IgD-negative memory B cell (primary cell): ENCODE measurements around the gene CNPY1. TPM values are rescaled to one million over a fixed set of nuclear protein-coding genes. Genes with fewer than 3 reads are reported as not detected.

Source experiments
- H3K27ac Mint-ChIP-seq, 3 donors: one replicate each; pipeline ENCODE4 v1.8.0; 2020 to 2022; ENCODE audit warnings: mild to moderate bottlenecking in 3 of 3, mixed read lengths in 3 of 3, moderate library complexity in 1 of 3
- H3K27me3 Mint-ChIP-seq: one replicate; pipeline ENCODE4 v1.8.0; 2021; ENCODE audit warnings: mixed read lengths
- H3K36me3 Mint-ChIP-seq: one replicate; pipeline ENCODE4 v1.8.0; 2020; ENCODE audit warnings: mild to moderate bottlenecking, mixed read lengths
- H3K4me1 Mint-ChIP-seq, 3 donors: one replicate each; pipeline ENCODE4 v1.8.0; 2020 to 2022; ENCODE audit warnings: mixed read lengths in 3 of 3, mild to moderate bottlenecking in 1 of 3
- H3K4me3 Mint-ChIP-seq, 4 donors: one replicate each; pipeline ENCODE4 v1.8.0; 2020 to 2022; ENCODE audit warnings: mild to moderate bottlenecking in 4 of 4, mixed read lengths in 4 of 4, moderate library complexity in 3 of 4
- H3K9me3 Mint-ChIP-seq, 3 donors: one replicate each; pipeline ENCODE4 v1.8.0; 2020 to 2021; ENCODE audit warnings: mixed read lengths in 3 of 3, mild to moderate bottlenecking in 1 of 3
- polyA plus RNA-seq: library from polyadenylated mRNA; unstranded; fragments of 300-500 nt; fragmentation: Illumina TruSeq; gene quantifications from one replicate; pipeline ENCODE4 v1.2.3, GENCODE V29; 2021

Gene CNPY1
- polyA plus RNA-seq, 1 donor from 2014 or later: not detected

DNA sequence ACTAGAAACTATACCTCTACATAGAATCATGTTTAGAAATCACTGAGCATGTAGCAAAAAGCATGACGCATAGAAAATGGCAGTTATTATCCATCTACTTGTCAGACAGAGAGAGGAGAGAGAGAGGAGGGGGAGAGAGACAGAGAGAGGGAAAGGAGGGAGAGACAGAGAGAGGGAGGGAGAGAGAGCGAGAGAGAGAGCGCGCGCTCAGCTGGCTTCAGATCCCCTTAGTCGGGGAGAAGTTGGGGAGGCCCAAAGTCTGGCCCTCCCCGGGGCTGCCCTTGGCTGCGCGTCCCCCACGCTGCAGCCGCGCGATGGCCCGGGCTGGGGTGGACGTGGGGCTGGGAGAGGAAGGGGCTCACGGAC lies 37.0 kb downstream of the CNPY1 start:
- peaks cover 0 to 14% (median 4%) of the 10 kb centered on the region in 3 donors for H3K9me3 Mint-ChIP-seq
- H3K27ac Mint-ChIP-seq: peak overlapping the region; percentile 46 to 84 (median 64)
- H3K4me1 Mint-ChIP-seq: peaks cover 6 to 21% (median 17%) of the 10 kb centered on the region in 3 donors
- H3K36me3 Mint-ChIP-seq: peaks cover 8% of the 10 kb centered on the region
- peaks cover 55% of the 10 kb centered on the region for H3K27me3 Mint-ChIP-seq
- H3K4me3 Mint-ChIP-seq: peak overlapping the region in 3 of 4 donors; percentile 59 to 80 (median 70)

DNA sequence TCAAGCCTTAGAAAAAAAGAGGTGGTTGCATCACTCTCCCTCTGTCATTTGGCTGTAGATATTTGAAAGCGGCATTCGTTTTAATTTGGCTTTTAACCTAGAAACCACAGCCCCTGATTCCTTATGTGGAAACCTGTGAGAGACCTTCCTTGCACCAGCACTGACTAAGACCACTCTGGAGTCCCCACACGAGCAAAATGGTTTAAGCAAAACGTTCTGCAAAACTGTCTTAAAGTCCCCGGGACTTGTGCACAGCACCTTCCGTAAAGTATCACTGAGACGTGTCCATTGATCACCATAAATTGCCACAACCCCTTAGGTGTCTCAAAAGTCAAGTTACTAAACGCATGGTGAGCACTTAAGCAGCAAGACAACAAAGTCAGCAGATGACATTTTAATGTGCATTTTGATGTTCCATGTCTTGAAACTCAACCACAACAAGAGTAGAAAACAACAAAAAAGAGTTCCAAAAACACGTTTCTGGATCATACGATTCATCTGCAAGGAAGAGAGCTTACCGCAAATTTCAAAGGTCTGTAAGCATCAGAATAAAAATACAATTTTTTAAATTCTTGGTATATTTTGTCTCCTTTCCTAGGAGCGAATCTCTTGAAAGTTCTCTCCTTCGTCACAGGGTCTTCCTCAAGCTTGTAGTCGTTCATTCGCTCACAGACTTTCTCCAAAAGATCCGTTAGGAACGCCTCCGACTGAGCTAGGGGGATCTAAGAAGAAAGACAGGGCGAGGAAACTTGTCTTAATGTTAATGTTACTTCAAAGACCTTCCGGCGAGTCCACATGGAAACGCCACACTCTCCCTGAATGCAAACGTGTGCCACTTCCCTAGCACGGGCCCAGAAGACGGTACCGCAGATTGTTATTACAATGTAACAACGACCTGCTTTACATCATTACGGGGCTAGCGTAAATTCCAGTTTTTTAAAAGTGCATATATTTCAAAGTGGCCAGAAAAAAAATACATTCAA lies 37.7 kb downstream of the CNPY1 start:
- H3K36me3 Mint-ChIP-seq: peaks cover 8% of the 10 kb centered on the region
- peak overlapping the region; percentile 64 to 91 (median 84) for H3K27ac Mint-ChIP-seq
- peaks cover 6 to 21% (median 17%) of the 10 kb centered on the region in 3 donors for H3K4me1 Mint-ChIP-seq
- peaks cover 0 to 14% (median 4%) of the 10 kb centered on the region in 3 donors for H3K9me3 Mint-ChIP-seq
- peaks cover 56% of the 10 kb centered on the region for H3K27me3 Mint-ChIP-seq
- peak overlapping the region in 3 of 4 donors; percentile 59 to 80 (median 76) for H3K4me3 Mint-ChIP-seq

DNA sequence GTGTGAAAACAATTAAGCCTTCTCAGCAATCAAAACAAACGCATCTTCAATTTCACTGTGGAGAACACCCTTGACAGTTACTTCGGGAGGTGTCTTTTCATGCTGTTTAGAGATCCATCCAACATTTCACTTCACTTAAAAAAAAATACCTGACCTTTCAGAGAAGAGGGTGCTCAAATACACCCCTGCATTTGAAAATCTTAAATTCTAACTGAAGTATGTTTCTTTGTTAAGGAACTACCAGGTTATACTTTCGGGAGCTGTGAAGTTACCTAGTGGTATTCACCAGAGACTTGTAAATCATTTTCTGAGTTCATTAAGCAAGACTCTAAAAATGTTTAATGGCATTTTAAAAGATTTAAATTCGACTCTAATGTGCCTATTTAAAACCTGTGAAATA lies 38.8 kb downstream of the CNPY1 start:
- peaks cover 6 to 19% (median 17%) of the 10 kb centered on the region in 3 donors for H3K4me1 Mint-ChIP-seq
- peak overlapping the region; percentile 53 to 91 (median 84) for H3K27ac Mint-ChIP-seq
- H3K4me3 Mint-ChIP-seq: no peak overlapping the region
- H3K36me3 Mint-ChIP-seq: peaks cover 8% of the 10 kb centered on the region
- peaks cover 60% of the 10 kb centered on the region for H3K27me3 Mint-ChIP-seq
- peaks cover 0 to 14% (median 4%) of the 10 kb centered on the region in 3 donors for H3K9me3 Mint-ChIP-seq

DNA sequence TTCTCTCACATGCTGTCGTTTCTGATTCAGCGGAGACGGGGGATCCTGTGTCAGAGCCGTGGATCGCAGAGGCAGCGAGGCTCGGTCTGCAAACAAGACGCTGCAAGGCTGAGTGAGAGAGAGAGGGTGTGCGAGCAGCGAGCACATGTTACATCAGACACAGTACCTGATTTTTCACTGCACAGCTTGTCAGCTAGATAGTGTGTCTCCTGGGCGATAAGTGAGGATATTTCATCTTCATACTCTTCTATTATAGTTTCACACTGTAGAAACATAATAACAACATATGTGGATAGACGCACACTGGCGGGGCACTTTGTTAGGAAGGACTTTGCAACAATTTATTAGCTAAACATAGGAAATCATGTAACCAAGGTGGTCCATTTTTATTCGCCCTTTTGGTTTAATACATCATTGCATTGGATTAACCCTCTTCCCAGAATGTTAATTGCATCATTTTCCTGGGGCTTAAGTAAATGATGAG lies 39.5 kb downstream of the CNPY1 start:
- H3K27me3 Mint-ChIP-seq: peaks cover 57% of the 10 kb centered on the region
- H3K4me3 Mint-ChIP-seq: peak overlapping the region in 1 of 4 donors; percentile 63

DNA sequence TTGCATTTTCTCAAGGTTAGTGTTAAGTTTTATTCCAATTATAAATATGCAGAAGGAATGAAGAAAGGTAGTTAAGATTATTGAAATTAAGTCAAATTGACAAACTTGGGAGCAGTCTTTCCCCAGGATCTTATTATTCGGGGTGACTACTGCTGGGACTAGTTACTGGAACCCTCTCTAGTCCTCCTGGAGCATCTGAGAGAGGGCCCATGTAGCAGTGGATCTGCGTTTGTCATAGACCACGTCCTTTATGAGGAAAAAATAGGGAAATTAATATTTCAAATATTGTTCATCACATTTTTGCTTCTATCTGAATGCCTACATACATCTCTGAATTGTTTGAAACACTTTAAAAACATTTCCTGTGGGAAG lies 41.0 kb downstream of the CNPY1 start:
- Mint-ChIP-seq H3K27ac (peak overlapping the region in 1 of 3 donors; percentile 28), H3K36me3 (peaks cover 8% of the 10 kb centered on the region), H3K9me3 (peaks cover 0 to 13% (median 4%) of the 10 kb centered on the region in 3 donors), H3K4me1 (peaks cover 6 to 17% (median 15%) of the 10 kb centered on the region in 3 donors), H3K27me3 (peaks cover 62% of the 10 kb centered on the region), H3K4me3 (no peak overlapping the region)

More for the DNA sequence above, 39.5 kb downstream of the CNPY1 start:
- Mint-ChIP-seq H3K27ac (peak overlapping the region; percentile 76 to 91 (median 85)), H3K9me3 (peaks cover 0 to 14% (median 4%) of the 10 kb centered on the region in 3 donors), H3K4me1 (peaks cover 6 to 17% (median 15%) of the 10 kb centered on the region in 3 donors), H3K36me3 (peaks cover 8% of the 10 kb centered on the region)

DNA sequence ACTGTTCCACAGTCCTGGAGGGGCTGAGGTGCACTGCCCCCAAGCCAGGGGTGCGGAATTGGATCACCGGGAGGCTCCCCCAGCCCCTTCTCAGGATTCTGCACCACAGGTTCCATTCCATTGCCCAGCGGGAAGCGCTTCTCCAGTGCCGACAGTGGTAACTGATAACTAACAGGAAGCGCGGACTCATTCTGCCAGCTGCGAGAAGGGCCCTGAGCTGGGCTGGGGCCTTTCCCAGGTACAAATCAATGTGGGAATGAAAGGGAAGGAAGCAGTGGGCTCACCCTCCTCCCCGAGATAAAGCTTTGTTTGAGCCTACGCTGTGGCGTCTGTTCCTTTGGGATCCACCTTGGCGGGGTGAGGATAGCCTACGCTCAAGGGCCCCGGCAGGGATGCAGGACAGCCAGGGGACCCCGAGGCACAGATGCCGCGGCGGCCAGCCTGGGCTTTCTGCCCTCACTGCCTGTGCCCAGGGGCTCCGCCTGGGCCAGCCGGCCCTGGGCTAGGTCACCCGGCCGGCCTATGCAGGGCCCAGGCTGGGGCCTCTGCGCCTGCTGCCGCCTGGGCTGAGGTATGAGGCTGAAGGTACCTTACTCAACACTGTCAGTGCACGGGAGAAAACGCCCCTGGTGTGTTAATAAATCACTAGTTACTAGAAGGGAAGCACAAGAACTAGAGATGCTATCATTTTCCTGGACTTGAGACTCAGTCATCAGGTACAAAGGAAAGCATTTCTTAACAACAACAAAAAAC lies 49.0 kb downstream of the CNPY1 start:
- Mint-ChIP-seq H3K4me1 (no peaks in the 10 kb centered on the region), H3K4me3 (no peak overlapping the region), H3K27me3 (peaks cover 32% of the 10 kb centered on the region), H3K36me3 (no peaks in the 10 kb centered on the region), H3K27ac (no peak overlapping the region), H3K9me3 (no peaks in the 10 kb centered on the region)

DNA sequence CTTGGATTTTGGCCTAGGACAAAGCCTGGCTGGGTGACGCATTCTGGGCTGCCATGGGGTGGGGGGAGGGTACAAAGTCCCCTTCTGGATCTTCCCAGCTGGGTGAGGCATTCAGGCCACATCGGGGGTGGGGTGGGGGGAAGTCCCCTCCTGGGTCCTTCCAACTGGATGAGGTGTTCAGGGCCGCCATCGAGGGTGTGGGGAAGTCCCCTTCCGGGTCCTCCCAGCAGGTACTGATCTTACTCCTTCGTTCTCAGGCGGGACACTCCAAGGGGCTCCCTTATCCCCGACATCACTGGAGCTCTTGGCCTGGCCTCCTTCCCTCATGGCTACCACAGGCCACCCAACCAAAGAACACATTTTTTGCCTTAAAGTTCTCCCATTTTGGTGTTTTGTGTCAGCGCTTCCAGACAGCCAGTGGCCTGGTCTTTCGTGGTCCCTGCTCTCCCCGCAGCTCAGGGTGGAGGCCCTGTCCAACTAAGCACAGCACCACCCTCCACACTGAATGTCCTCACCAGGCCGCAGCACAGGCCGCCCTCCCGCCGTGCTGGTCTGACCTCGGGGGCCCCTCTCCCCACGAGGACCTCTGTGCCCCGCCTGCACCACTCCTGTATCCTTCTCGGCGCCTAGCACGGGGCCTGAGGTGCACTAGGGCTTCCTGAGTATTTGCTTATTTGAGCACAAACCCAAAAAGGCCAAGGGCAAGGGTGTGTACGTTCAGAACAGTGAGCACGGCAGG lies 49.9 kb downstream of the CNPY1 start:
- peaks cover 3 to 7% (median 6%) of the 10 kb centered on the region in 3 donors for H3K4me1 Mint-ChIP-seq
- H3K27me3 Mint-ChIP-seq: peaks cover 30% of the 10 kb centered on the region
- no peak overlapping the region for H3K27ac Mint-ChIP-seq
- H3K4me3 Mint-ChIP-seq: no peak overlapping the region
- H3K9me3 Mint-ChIP-seq: peaks cover 0 to 5% (median 0%) of the 10 kb centered on the region in 3 donors
- H3K36me3 Mint-ChIP-seq: no peaks in the 10 kb centered on the region

DNA sequence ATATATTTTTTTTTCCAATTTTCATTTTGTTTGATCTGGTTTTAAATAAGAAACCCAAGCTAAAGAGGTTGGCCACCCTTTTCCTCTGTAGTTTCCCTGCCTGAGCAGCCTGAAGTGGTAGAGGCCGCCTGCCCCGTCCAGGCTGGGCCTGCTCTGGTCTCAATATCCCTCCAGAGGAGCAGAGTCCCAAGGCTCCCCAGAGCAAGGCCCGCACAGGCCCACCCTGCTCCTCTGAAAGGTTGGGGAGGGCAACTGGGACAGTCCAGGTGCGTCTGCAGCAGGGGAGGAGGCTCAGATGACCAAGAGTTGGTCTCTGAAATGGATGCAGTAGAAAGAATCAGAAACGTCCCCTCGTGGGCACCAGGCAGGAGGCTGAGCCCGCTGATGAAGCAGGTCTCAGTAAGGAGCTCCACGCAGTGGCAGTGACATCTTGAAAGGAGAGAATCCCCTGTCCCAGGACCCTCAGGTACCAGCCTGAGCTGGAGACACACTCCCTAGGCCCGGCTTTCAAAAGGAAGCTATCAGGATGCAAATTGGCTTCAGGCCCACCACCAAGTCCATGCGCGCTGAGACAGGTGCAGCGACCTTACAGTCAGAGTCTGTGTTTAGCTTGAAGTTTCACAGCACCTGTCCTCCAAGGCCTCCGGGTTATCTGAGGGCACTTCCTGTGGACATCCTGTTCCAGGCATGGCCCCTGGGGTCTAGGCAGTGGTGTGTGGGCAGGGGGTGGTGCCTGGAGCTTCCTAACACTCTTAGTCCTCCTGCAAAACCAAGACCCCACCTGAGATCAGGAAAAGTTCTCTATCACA lies 50.7 kb downstream of the CNPY1 start:
- Mint-ChIP-seq H3K36me3 (no peaks in the 10 kb centered on the region), H3K4me1 (peaks cover 6 to 14% (median 10%) of the 10 kb centered on the region in 3 donors), H3K9me3 (peaks cover 0 to 8% (median 0%) of the 10 kb centered on the region in 3 donors), H3K27ac (no peak overlapping the region), H3K4me3 (no peak overlapping the region), H3K27me3 (peaks cover 24% of the 10 kb centered on the region)

DNA sequence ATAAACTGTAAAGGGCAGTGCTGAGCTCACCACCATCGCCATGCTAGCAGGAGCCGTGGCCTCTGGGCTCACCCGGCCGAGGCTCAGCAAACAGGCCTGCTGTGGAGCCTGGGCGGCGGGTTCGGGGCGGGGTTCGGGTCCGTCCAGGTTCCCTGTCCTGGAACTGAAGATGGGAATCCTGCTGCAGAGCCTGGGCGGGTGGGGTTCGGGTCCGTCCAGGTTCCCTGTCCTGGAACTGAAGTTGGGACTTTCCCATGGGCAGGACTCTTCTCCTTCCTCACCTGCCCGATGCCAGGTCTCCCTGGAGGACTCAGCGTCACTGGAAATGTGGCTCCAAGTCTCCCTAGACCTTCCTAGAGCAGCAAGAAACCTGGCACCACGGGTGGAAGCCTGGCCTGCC lies 51.8 kb downstream of the CNPY1 start:
- H3K27me3 Mint-ChIP-seq: peaks cover 19% of the 10 kb centered on the region
- no peaks in the 10 kb centered on the region for H3K36me3 Mint-ChIP-seq
- peaks cover 11 to 18% (median 15%) of the 10 kb centered on the region in 3 donors for H3K4me1 Mint-ChIP-seq
- peaks cover 0 to 8% (median 0%) of the 10 kb centered on the region in 3 donors for H3K9me3 Mint-ChIP-seq
- no peak overlapping the region for H3K4me3 Mint-ChIP-seq
- H3K27ac Mint-ChIP-seq: no peak overlapping the region

DNA sequence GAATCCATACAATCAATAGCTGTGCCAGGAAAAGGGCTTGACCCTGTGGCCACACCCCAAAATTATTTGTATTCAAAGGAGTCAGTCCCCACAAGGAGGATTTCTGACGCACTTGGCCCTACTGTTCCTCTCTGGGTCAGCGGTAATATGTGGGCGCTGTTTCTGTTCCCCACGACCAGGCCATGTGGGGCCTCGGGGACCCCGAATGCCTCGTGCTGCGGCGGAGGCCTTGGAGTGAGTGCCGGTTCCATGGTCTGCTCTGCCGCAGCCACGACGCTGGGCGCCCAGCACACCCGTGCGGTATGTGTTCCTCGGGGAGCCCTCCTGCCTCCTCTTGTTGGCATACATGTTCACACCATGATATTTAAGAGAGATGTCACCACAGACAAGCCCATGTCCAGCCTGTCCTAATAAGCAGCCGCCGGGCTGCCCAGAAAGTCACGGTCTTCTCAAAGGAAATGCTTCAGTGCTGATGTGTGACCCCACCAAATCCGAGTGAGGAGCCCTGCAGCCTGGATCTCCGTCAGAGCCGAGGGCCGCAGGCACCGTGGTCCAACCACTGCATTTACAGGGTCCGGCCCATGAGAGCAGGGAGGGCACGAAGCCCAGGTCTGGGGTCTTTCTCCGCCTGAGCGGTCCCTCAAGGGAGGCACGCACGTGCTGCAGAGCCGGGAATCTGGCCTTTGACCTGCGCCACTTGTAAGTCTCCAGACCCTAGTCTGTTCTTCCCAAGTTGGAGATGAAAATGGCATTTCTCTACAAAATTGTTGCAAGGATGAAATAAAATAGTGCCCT lies 52.4 kb downstream of the CNPY1 start:
- no peak overlapping the region for H3K27ac Mint-ChIP-seq
- H3K9me3 Mint-ChIP-seq: peaks cover 0 to 8% (median 0%) of the 10 kb centered on the region in 3 donors
- H3K27me3 Mint-ChIP-seq: peaks cover 15% of the 10 kb centered on the region
- H3K36me3 Mint-ChIP-seq: peaks cover under 1% of the 10 kb centered on the region
- no peak overlapping the region for H3K4me3 Mint-ChIP-seq
- H3K4me1 Mint-ChIP-seq: peaks cover 16 to 24% (median 21%) of the 10 kb centered on the region in 3 donors

DNA sequence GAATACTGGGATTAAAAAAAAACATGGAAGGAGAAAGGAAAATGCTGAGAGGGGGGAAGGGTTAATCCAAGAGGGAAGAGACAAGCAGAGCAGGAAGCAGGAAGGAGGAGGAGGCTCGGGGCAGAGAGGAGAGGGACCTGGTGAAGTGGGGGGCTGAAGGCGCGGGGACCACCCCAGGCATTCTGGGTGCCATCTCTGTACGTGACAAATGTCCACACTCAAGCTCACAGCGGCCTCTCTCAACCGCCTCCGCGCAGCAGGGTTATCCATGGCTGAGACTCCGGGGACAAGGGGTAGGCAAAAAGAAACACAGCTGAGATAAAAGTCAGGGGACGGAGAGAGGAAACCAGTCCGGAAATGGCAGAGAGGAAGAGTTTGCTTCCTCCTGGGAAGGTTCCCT lies 54.5 kb downstream of the CNPY1 start:
- Mint-ChIP-seq H3K4me1 (peaks cover 20 to 27% (median 25%) of the 10 kb centered on the region in 3 donors), H3K4me3 (peak overlapping the region; percentile 83 to 89 (median 88)), H3K27me3 (peaks cover 8% of the 10 kb centered on the region), H3K36me3 (peaks cover 4% of the 10 kb centered on the region), H3K9me3 (peaks cover 0 to 8% (median 0%) of the 10 kb centered on the region in 3 donors), H3K27ac (peak overlapping the region in 2 of 3 donors; percentile 85 to 89)

DNA sequence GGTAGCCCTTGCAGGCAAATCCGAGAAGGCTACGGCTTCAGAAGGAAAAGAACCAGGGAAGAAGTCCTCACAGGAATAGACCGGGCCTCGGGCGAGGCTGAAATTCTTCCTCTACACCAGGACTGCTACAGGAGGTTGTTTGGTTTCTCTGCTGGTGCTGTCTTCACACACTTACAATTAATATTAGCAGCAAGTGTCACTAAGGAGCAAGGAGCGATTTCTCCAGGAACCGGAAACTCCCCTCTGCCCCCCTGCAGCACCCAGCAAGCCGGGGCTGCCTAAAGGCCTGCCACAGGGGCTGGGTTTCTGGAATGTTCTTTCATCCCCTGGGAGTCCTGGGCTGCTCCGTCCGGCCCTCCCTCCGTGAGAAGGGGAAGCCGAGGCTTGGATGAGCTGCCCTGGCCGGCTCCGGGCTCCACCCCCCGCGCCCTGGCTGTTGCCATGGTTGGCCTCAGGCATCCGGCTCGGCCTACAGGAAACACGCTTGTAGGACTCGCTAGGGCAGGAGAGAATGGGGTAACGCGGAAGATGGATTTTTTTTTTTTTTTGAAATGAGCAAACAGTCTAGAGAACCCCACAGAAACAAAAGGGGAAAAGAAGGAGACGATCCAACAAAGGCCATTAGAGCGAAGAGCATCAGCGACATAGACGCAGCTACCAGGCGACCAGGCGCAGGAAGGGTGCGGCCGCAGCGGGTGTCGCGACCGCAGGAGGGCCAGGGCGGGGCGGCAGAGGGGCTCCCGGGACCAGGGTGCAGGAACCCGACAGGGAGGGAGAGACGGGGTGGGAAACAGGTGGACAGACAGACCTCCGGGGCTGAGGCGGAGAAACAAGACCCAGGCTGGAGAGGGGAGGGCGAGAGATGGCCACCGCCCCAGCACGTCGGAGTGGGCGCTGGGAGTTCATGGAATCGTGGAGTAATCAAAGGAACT lies 55.4 kb downstream of the CNPY1 start:
- Mint-ChIP-seq H3K4me1 (peaks cover 20 to 27% (median 25%) of the 10 kb centered on the region in 3 donors), H3K4me3 (peak overlapping the region; percentile 88 to 98 (median 92)), H3K9me3 (peaks cover 0 to 8% (median 0%) of the 10 kb centered on the region in 3 donors), H3K36me3 (peaks cover 4% of the 10 kb centered on the region), H3K27me3 (peaks cover 7% of the 10 kb centered on the region), H3K27ac (peak overlapping the region; percentile 6 to 100 (median 85))
